H1 (cell line): ENCODE results near the gene DNAJC19. TPM values are rescaled to one million over a fixed set of nuclear protein-coding genes. Genes with fewer than 3 reads are reported as not detected.

Experiments
- HDAC6 ChIP-seq: IDR thresholded peaks from one replicate; pipeline ENCODE4 v1.7.1; 2012; ENCODE audit warnings: low read depth, mild to moderate bottlenecking, inconsistent platforms, low read length, moderate library complexity
- TBP ChIP-seq: IDR thresholded peaks from 2 replicates; pipeline ENCODE4 v1.6.1; 2011; ENCODE audit warnings: low read depth, low read length, improper control_type of control experiment
- polyA plus RNA-seq, 7 experiments: library from polyadenylated mRNA; depleted of rRNA in 3 of 7; stranded (reverse) in 5 of 7; unstranded in 2 of 7; fragments of >200 nt in 5 of 7; fragments of 200-250 nt in 2 of 7; gene quantifications; 1 replicate in 5 of 7; 2 replicates in 1 of 7; 4 replicates in 1 of 7; pipeline versions ENCODE4 v1.2.1 to v1.2.3, GENCODE V29; 2011 to 2013; ENCODE audit warnings: missing spikeins in 2 of 7, mixed read lengths in 2 of 7
- total RNA-seq: library from RNA; stranded (reverse); fragmentation: NEBNext Ultra II Directional; extraction: Animal tissue kit (Norgen Biotek cat#: 25700); gene quantifications from 2 replicates; pipeline ENCODE4 v1.2.1, GENCODE V29; 2021

The DNAJC19 gene
- total and polyA plus RNA-seq, 2 of the 8 experiments (the other 6 are each of a cell fraction or from before 2014, with no cell fraction given): 62.4 to 90.9 TPM

- no peak for TF ChIP-seq TBP
- no peak for TF ChIP-seq HDAC6
These were observed 969 bp upstream of the DNAJC19 start (continued) for GRCh38 chr3:180990505-180990904.
